Stromal cell of bone marrow (primary cell): ENCODE data around the gene EVC.
"Not testable (repeated sequence)": the region's sequence is repeated elsewhere in the genome, so short reads cannot be mapped to it uniquely, and the experiment has no call there.

ENCODE experiments used
- DNase-seq: peaks from one replicate; pipeline ENCODE4 v3.0.0-alpha.2; 2012; ENCODE audit warnings: low read depth

EVC gene

GRCh38 chr4:5812506-5813229 lies 101.7 kb downstream of the EVC start:
- peak; percentile 71 for DNase-seq

GRCh38 chr4:5813882-5814255 lies 102.9 kb downstream of the EVC start:
- DNase-seq: no peak

DNA sequence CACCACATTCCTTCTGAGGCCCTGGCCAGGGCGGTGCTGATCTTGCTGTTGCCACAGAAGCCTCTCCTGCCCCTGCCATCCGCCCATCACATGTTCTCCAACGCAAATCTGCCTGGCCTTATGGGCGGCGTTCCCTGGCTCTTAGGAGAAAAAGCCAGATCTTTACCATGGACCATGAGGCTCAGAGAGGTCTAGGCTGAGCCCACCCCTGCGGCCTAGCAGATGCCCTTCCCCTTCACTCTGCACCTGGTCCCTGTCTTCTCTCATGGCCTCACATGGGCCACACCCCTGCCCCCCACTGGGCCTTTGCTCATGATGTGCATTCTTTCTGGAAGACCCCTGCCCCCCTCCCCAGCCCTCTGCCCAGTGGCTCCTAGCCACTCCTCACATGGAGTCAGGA lies 103.4 kb downstream of the EVC start:
- no peak for DNase-seq

DNA sequence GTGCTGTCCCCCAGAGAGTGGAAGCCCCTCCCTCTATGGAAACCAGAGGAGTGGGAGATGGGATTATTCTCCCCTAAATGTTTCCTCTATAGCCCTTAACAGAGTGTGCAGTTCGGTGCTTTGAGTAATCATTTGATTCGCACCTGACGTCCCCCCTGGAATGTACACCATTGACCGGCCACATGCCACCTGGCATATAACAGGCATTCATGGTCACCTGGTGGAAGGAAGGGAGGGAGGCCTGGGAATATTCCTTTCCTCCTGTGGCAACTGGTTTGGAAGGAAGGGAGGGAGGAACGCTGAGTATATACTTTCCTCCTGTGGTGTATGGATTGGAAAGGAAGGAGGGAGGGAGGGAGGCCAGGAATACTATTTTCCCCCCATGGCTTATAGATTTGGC lies 104.6 kb downstream of the EVC start:
- no peak for DNase-seq

DNA sequence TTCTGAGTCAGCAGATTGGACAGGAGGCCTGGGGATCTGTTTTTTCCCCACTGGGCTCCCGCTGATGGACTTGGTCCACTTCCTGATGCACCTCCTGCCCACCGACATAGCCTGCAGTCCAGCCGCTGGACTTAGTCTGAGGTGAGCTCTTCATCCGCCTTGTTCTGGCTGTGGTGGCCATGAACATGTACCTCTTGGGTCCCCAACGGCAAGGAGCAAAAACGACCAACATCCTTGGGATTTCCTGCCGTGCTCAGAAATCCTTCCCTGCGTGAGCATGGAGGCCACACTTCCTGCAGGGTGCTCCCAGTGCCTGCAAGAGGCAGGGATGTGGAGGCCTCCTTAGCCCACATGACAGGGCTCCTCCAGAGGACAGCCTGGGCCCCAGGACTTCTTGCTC lies 105.1 kb downstream of the EVC start:
- no peak for DNase-seq

DNA sequence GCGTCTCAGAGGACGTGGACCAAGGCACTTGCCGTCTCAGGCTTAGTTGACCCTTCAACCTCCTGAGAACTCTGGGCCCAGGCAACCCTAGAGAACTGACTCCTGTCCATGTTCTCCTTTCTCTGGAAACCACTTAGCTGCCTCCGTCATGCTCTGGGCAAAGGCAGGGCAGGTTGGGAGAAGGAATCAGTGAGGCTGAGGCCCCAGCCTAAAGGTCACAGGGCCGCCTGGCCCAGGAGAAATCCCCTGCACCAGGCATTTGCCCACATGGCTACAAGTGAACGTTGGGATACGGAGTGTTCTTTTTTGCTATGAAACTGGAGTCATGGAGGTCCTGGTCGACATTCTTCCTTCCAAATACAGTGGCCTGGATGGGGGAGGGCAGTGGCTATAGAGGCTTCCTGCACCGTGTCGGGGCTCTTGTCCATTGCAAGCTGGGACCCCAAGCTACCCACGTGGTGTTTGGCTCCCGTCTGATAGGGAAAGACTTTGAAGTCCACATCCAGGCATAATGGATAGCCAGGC lies 105.9 kb downstream of the EVC start:
- no peak for DNase-seq

- no peak for DNase-seq
Observed at GRCh38 chr4:5821665-5822358, 110.8 kb downstream of the EVC start.

GRCh38 chr4:5822619-5823018 lies 111.6 kb downstream of the EVC start:
- no peak for DNase-seq

- DNase-seq: no peak
Observed at GRCh38 chr4:5823542-5824211, 112.7 kb downstream of the EVC start.

DNA sequence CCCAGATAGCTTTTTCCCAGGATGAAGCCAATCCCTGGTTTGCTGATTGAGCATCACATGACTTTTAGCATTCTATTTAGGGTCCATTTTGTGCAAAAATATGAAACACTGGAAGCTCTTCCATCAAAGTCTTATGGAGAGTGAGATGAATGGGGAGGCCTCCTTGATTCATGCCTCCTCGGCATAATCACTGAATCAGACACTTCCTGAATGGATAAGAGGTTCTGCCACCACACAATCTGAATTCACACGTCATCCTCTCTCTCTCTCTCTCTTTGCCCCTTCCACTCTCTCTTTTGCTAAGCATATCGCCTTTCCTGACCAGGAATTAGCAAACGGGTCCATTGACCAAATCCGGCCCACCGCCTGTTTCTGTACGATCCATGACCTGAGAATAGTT lies 113.2 kb downstream of the EVC start:
- DNase-seq: no peak

- peak; percentile 10 for DNase-seq
Observed at GRCh38 chr4:5824635-5825034, 113.6 kb downstream of the EVC start.

DNA sequence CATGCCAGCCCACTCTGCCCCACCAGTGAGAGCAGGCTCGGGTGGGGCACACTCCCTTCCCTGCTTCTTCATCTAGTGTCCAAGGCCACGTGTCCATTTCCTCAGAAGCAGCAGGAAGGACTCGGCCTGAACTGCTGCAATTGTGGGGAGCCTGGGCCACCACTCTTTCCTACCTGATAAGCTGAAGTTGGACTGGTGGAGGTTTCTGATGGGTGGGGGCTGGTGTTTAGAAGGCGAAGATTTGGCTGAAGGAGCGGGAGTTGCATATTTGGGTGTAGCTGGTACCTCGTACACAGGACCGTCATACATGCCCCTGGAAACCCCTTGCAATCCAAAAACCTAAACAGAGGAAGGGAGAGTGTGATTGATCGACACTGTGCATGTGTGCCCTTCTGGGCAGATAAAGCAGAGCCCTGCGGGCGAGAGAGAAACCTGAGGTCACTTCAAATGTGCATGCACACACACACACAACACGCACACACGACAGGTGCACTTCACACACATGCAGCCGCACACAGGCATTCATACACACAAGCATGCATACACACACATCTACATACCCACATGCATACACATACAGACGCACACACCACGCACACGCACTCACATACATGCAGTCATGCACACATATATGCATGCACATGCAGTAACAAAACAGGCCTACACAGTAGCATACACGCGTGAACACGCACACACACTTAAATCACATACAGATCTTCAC lies 114.5 kb downstream of the EVC start:
- no peak for DNase-seq

DNA sequence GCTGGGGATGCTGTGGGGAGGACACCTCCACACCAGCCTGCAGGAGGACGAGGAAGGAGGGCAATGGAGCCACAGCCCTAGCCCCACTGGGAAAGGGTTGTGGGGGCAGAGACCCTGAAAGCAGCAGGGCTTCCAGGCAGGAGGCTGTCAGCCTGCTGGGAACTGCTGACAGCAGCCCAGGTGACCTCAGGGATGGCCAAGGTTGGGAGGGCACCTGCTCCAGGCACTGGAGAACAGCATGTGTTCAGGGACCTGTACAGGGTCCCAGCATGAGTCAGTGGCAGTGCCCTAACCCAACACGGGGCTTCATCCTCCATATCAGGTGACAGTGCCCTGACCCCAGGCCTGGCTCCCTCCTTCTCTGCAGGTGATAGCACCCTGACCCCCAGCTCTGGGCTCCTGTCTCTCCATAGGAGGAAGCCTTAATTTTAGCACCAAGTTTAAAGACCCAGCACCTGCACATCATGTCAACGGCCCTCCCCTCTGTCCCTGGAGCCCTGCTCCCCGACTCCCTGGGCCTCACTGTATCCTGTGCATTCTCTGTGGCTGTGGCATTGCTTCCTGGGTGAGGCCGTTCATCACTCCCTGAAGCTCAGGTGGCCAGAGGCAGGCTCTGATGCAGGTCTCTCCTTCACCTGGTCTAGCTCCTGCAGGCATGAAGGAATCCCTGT lies 115.6 kb downstream of the EVC start:
- no peak for DNase-seq

GRCh38 chr4:5827108-5828004 lies 116.4 kb downstream of the EVC start:
- DNase-seq: peak; percentile 23

- DNase-seq: no peak
Observed at GRCh38 chr4:5828005-5828391, 117.0 kb downstream of the EVC start.

DNA sequence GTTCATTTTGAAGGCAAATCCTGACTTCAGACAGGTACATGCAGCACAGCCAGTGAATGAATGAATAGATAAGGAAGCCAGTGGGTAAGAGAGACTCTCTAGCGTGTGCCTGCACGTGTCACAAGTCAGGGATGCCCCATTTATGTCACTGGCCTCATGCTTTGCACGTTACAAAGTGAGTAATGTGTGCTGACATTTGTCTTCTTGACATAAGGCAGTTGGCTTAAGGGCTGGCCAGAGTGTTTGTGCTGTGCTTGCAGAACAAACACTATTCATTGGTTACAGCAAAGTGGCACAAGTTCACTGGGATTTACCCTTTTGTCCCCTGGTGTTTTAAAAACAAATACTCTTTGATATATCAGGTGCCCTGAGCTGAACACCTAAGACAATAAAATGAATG lies 125.9 kb downstream of the EVC start:
- no peak for DNase-seq

GRCh38 chr4:5837483-5837882 lies 126.5 kb downstream of the EVC start:
- not testable (repeated sequence) for DNase-seq

- no peak for DNase-seq
Observed at GRCh38 chr4:5839332-5839731, 128.3 kb downstream of the EVC start.

GRCh38 chr4:5839751-5840674 lies 129.0 kb downstream of the EVC start:
- DNase-seq: peak; percentile 17

DNA sequence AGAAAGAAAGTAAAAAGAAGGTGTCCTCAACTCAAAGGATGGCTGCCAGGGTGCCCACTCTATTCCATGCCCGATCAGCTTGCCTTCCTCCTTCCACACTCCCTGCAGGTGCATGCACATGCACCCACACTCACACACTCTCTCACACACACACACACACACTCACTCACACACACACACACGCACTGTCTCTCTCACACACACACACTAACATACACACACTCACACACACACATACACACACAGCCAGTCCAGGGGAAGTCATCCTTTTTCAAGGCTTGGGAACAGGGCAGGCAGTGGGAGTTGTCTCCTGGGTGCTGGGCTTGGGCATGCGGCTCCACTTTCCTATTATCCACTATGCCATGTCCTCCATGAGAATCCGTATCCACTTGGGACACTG lies 131.5 kb downstream of the EVC start:
- no peak for DNase-seq
